ENCODE measurements around the gene THEM5.

THEM5 gene

DNA sequence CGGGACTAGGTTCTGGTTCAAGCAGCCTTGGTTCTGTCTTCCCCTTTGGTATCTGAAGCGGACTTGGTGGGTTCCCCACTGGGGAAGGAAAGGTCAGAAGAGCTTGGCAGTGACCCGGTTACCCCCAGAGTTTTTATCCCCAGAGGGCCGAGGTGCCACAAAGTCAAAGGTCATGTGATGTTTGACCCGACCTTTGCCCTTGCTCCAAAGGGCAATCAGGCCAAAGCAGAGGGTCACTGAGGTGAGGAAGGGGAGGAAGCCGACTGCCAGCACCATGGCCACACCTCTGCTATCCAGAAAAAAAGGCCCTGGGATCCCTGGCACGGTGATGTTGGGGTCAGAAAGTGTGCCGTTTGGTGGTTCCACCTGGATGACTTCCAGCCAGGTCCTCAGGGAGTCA lies 52.7 kb downstream of the THEM5 start:
- no peak for DNase-seq (ENCODE audit: low read depth)

DNA sequence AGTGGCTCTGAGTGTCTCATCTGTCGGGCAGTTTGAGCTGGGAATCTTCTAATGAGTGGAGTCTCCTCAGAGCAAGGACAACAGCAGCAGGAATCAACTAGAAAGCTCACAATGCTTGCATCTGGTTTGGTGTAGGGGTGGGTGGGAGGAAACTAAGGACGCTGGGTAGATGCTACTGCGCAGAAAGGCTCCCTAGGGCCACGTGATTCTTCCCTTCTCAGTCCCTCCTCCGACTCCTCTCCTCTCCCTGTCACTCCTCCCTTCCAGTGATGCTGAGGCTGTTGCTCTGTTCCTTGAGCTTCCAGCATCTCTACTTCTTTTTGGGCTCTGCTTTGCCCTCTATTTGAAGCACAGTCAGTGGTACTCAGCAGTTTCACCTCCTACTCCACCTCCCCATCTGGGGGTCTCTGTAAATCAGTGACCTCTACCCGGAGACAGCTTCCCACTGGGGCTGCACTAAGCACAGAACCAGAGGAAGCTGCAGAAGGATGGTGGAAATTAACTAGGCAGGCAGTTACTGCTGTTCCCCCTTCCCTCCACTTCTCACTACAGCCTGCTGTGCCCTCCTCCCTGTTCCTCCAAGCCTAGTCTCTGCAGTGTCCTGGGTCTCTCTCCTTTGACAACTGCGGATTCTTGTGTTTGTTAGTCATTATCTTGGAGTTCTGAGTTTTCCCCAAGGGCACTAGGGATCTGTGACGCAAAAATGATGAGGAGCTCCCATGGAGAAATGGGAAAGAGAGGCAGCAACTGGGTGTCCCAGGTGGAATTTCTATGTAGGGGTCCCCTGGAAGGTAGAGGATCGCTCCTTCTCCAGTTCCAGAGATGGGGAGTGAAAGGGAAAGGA lies 54.1 kb downstream of the THEM5 start:
- DNase-seq (ENCODE audit: low read depth), result no peak

DNA sequence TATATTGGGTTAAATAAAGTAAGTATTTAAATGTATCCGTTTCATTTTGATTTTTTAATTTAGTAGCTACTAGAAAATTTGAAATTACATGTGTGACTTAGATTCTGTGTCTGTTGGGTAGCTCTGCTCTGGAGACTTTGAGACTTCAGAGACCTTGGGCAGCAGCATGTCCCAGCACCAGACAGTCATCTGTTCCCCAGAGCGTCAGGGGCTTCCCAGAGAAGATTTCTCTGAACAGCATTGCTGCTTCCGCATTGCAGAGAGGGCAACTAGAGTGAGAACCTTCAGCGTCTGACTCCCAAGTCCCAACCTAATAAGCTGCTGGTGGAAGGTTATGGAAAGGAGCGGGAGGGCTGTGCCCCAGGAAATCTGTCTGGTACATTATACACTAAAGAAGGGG lies 54.9 kb downstream of the THEM5 start:
- no peak for DNase-seq (ENCODE audit: low read depth)
